Forelimb muscle (tissue), 1 donor: ENCODE measurements around the gene LEFTY2. TPM values are rescaled to one million over a fixed set of nuclear protein-coding genes. Genes with fewer than 3 reads are reported as not detected.
A peak's percentile ranks its signal among the peaks of the same experiment; 100 is the strongest.
"Not testable (repeated sequence)": the region's sequence is repeated elsewhere in the genome, so short reads cannot be mapped to it uniquely, and the experiment has no call there.

ENCODE experiments used
- DNase-seq: peaks from one replicate; pipeline ENCODE4 v3.0.0-alpha.2; 2013; ENCODE audit warnings: low read depth
- polyA plus RNA-seq: library from polyadenylated mRNA; unstranded; fragments of 120-200 nt; gene quantifications from one replicate; pipeline ENCODE4 v1.2.1, GENCODE V29; 2013; ENCODE audit not compliant: insufficient read length

Gene LEFTY2
- polyA plus RNA-seq, 1 donor, result 6.4 TPM

DNA sequence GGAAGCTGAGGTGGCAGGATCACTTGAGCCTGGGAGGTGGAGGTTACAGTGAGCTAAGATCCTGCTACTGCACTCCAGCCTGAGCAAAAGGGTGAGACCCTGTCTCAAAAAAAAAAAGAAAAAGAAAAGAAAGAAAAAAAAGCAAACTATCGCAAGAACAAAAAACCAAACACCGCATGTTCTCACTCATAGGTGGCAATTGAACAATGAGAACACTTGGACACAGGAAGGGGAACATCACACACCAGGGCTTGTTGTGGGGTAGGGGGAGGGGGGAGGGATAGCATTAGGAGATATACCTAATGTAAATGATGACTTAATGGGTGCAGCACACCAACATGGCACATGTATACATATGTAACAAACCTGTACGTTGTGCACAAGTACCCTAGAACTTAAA lies 11.6 kb downstream of the LEFTY2 start:
- DNase-seq, result not testable (repeated sequence)

DNA sequence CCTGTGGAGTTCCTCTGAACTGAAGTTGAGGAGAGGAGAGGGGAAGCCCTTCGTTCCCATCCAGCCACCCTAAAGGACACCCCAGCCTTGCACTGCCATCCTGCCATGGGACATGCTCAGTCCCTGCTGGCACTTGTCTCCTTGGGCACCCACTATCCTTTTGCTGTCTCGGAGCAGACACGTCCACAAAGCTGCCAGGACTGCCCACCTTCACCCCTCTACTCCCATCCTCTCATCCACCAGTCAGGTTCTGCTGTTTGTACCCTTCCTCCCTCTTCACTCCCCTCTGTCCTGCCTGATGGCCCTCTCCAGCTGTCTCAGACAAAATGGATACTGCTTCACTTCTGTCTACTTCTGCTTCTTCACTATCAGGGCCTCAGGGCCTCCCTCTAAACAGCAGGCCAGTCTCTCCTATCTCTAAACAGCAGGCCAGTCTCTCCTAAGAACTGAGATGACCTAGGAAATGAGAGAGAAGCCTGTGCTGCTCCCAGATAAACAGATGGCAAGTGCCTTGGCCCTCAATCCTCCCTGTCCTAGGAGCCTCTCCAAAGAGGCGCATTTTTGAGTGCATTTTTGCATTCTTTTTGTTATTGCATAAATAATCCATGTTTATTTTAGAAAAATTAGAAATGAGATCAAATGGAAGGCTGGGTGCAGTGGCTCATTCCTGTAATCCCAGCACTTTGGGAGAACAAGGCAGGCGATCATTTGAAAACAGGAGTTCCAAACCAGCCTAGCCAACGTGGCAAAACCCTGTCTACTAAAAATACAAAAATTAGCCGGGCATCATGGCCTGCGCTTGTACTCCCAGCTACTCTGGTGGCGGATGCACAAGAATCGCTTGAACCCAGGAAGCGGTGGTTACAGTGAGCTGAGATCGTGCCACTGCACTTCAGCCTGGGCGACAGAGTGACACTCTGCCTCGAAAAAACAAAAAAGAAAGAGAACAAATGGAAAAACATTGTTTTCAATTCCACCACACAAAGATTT lies 12.5 kb downstream of the LEFTY2 start:
- DNase-seq, result no peak

GRCh38 chr1:225926551-225927113 lies 14.4 kb downstream of the LEFTY2 start:
- no peak for DNase-seq

GRCh38 chr1:225923692-225924555 lies 17.1 kb downstream of the LEFTY2 start, which contains the start of gene PYCR2:
Gene PYCR2, minus strand, starts transcription at chr1:225924250. Its CDS starts 140 bp downstream, at chr1:225924110.
- DNase-seq, result peak; percentile 83

GRCh38 chr1:225923381-225923691 lies 17.7 kb downstream of the LEFTY2 start:
- DNase-seq, result no peak

GRCh38 chr1:225921734-225922709 lies 19.0 kb downstream of the LEFTY2 start:
- DNase-seq, result no peak

DNA sequence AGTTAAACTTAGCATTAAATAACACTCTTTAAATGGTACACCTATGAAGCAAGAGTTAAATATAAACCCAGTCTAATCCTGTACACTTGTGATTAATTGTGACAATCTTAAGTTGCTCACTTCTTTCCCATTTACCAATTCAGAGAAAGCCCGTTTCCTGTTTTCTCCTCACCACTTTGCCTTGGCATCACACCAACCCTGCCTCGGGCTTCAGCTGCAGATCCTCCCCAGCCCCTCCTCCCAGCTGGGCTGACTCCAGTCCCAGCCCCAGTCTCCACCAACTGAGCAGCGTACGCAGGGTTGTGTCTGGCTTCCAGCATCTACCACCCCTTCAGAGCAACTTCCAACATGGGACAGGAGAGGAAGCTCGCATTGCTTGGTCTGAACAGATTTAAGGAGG lies 21.1 kb downstream of the LEFTY2 start:
- DNase-seq, result no peak

DNA sequence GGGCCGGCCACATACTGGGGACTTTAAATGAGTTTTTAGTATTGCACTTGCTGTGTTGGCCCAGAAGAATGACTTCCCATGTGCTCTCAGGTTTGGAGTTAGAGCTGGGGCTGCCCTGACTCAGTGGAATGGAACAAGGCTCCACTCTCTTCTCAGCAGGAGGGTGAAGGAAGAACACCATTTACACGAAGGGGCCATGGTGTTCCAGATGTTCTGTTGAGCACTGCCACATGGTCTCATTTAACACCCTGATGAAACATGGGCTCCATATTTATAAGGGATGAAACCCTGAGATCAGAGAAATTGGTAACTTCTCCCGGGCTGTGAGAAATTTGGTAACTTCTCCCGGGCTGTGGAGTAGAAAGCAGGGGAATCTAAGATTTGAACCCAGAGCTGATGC lies 22.7 kb downstream of the LEFTY2 start:
- no peak for DNase-seq

DNA sequence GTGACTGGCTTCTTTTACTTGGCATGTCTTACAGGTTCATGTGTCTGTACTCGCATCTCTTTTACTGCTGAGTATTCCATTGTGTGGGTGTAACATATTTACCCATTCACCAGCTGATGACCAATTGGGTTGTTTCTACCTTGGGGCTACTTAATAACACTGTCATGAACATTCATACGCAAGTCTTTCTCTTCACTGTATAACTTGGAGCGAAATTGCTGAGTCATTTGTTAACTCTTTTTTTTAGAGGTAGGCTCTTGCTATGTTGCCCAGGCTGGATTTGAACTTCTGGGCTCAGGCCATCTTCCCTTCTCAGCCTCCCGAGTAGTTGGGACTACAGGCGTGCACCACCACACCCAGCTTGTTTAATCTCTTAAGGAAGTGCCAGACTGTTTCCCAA lies 23.5 kb downstream of the LEFTY2 start:
- DNase-seq, result no peak

DNA sequence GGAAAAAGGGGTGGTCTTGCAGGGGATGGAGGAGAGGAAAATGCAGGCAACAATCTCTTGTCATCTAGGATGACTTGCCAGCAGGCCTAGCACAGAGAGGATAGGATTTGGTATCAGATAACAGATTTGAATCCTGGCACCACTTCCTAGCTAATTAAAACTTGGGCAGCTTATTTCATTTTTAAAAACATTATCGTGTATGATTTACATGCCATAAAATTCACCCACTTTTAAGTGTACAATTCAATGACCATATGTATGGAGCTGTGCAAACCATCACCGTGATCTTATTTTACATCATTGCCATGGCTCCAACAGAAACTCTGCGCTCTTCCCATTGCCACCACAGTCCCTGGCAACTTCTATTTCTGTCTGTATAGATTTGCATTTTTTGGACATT lies 23.9 kb downstream of the LEFTY2 start:
- DNase-seq, result no peak

DNA sequence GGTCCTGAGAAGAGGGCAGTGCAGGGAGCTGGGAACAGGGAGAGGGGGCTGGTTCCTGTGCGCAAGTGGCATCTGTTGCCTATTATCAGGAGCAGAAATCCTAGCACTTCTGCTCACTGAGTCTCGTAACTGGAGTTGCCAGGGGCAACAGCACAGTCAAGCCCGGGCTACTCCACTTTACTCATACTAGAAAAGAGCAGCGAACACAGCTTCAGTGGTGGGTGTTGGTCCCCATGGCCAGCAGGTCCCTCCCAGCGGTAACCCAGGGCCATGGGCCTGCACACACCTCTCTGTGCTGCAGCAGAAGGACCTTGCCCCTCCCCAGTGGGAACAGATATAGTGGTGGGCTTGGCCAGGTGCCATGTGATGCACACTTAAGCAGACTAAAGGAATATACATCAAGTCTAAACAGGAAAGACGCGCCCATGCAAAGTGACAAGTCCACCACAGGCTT lies 25.5 kb downstream of the LEFTY2 start:
- no peak for DNase-seq

DNA sequence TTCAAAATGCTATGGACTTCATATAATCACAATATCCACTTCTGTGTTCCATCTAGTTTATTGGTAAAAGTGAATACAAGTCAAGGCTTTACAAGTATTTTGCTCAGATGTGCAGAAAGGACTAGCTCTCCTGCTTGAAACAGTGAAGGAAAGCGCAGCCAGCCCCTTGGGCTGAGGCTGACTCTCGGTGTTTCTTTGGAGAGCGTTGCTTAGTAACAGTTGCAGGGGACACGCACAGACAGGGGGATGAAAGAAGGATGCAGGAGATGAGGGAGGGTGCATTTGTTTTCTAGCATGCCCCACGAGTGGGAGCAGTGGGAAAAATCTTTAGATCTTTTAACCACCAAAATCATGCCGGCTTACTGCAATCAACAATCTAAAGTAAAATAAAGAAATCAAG lies 26.1 kb downstream of the LEFTY2 start:
- no peak for DNase-seq

- DNase-seq, result no peak
Observed at GRCh38 chr1:225914391-225914790, 26.6 kb downstream of the LEFTY2 start.

DNA sequence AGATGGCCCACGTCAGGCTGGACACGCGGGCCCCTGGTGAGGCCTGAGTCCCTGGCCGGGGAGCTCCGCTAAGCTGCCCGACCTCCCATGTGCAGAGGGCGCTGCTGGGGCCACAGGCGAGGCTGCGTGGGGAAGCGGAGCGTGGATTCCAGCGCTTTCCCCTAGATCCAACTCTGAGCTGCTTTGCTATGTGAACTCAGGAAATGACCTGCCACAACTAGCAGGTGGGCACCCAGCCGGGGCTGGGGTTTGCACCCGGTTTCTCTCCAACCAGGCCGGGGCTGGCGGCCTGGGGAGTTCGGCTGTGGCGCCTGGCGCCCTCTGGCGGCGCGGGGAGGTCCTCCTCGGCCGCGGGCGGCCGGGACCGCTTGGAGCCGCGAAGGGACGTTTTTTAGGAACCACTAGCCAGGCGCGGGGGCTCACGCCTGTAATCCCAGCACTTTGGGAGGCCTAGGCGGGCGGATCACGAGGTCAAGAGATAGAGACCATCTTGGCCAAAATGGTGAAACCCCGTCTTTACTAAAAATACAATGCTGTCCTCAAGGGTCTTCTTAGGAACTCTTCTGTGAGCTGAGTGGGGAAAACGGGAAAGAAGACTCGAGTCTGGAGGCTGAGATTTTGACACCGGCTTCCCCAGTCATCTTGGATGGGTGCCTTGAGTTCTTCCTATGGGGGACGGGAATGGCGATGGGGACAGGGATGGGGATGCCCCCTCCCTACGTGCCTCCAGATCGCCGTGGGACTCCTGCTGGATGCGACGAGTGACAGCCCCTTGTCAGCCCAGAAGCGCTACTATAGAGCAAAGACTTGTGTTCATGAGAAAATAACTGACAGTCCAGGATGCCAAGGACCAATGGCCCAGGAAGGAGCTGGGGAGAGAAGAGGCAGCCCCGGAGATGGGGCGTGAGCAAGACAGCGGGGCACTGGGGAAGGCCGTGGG lies 29.6 kb downstream of the LEFTY2 start:
- no peak for DNase-seq

- DNase-seq, result no peak
Observed at GRCh38 chr1:225909477-225909876, 31.5 kb downstream of the LEFTY2 start.

DNA sequence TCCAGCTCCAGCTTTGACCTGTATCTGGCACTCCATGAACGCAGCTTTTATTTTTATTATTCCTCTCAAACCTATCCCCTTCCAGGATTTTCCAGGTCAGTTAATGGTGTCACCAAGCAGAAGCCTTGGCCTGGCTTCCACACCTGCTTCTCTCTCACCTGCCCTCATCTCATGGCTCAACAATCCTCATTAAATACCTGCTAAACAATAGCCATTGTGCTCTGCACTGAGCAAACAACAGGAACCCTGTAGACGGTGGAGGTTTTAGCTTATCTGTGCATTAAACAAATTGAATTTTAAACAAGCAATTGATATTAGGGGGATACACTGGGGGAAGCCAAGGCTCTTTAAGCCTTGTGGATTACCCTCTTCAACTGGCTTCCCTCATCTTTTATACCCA lies 32.2 kb downstream of the LEFTY2 start:
- DNase-seq, result no peak

DNA sequence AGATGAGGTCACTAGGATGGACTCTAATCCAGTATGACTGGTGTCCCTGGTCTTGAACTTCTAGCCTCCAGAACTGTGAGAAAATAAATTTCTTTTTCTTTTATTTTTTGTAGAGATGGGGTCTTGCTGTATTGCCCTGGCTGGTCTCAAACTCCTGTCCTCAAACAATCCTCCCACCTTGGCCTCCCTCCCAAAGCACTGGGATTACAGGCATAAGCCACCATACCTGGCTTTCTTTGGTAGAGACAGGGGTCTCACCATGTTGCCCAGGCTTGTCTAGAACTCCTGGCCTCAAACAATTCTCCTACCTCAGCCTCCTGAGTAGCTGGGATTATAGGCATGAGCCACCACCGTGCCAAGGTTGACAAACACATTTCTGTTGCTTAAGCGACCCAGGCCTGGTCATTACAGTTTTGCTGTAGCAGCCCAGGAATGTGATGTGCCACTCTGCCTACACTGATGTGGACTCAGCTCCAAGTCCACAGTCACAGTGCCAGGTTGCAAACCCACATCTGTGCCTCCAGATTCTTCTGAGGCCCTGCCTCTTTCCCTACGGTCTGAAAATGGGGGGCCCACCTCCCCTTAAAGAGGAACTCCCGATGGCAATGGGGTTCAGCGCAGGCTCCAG lies 32.9 kb downstream of the LEFTY2 start:
- no peak for DNase-seq

GRCh38 chr1:225907341-225907740 lies 33.7 kb downstream of the LEFTY2 start:
- no peak for DNase-seq

DNA sequence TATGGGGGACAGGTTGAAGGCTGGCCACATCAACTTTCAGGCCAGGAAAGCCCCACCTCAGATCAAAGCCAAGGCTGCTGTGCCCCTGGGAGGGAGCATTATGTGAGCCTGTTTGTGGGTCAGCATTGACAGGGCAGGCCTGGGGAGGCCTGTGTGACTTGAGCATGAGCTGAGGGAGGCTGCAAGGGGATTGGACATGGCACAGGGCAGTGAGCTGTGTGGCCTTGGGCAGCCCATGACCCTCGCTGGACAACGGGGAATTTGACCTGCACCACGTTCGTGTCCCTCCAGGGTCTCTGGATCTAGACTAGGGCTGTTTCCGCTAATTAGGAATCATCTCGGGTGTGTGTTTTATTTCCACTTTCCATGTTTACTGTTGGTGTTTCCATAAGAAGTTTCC lies 34.6 kb downstream of the LEFTY2 start:
- no peak for DNase-seq
